ENCODE results near the gene HDAC4.

Gene HDAC4

DNA sequence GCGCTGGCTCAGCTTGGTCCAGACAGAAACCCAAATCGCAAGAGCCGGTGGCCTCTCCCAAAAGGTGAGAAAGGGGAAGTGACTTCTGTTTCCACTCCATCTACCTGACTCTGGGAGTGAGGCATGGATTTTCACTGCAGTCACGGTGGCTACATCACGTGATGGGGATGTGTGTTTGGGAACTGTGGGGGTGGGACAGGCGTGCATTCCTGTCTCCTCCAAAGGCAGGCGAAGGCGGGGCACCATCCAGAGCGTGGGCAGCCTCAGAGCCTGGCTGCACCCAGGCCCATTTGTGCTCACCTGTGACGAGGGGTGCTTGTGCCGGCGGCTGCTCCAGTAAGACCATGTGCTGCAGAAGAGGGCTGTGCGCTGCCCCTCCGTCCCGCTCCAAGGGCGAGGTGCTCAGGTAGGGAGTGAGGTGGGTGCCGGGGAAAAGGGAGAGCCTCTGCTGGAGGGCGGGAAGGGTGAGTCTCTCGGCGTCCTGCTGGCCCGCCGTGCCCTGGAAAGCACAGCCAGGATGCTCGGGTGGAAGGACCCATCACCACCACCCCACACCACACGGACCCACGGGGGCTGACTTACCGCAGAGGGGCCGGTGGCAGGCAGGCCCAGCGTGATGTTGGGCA is 266.8 kb downstream of the HDAC4 start:
- H3K4me3 ChIP-seq (ENCODE audit: low read depth, low read length): no peak overlapping the region
- no peak for TF ChIP-seq CTCF (conservative IDR thresholded peaks at IDR 0.05; ENCODE audit: low read depth, low read length)
- no peak for DNase-seq (ENCODE audit: low read depth)

DNA sequence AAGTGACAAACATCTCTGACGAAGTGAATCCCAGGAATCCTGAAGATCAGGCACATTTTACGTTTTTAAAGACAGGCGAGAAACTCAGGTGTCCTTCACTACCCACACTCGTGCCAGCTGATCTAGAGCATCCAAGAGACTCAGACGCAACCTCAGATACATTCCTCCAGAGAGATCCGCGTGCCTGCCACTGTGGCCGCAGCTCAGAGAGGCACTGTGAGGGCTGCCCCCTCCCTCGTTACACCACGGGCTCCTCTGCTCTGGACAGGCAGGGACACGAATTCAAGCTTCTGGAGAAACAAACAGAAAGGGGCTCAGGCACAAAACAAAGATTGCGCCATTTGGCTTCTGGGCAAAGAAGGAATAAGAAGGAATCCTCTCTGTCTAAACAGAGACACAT is 268.0 kb downstream of the HDAC4 start:
- no peak for TF ChIP-seq CTCF (conservative IDR thresholded peaks at IDR 0.05; ENCODE audit: low read depth, low read length)
- no peak overlapping the region for H3K4me3 ChIP-seq (ENCODE audit: low read depth, low read length)
- DNase-seq (ENCODE audit: low read depth): no peak

DNA sequence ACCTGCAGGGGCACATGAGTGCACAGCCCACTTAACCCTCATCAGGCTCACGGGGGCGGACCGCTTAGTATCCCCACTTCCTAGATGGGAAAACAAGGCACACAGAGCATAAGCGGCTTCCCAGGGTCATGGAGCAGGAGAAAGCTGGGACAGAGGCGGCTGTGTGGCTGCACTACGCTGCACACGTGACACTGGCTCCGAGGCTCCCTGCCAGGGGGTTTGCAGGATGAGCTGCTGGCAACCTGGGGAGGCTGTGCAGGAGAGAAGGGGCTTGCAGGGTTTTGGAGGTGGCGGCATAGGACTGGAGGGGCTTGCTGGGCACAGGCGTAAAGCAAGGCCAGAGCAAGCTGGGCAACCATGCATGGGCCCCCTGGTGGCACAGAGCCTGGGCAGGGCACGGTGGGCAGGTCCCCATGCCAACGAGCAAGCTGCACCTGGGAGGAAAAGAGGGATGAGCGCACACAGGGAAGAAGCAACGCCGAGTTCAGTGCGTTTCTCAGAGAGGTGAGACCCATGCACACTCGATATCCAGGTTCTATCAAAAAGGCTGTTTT is 268.6 kb downstream of the HDAC4 start:
- TF ChIP-seq CTCF (conservative IDR thresholded peaks at IDR 0.05; ENCODE audit: low read depth, low read length): no peak
- no peak for DNase-seq (ENCODE audit: low read depth)
- H3K4me3 ChIP-seq (ENCODE audit: low read depth, low read length): no peak overlapping the region

DNA sequence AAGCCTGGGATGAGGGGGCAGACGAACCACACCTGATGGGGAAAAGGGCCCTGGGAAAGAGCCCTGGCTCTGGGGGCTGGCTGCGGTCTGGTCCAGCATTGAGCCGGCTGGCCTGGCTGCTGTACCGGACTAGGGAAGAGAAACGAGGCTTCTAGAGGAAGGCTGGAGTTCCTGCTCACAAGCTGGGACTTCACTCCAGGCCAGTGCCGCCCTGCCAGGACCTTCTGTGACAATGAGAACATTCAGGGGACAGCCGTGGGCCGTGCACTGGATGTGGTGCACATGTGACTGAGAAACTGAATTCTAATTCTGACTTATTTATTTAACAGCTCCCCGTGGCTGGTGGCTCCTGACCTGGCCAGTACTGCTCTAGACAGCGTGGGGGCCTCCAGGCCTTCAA is 269.3 kb downstream of the HDAC4 start:
- DNase-seq (ENCODE audit: low read depth): no peak
- TF ChIP-seq CTCF (conservative IDR thresholded peaks at IDR 0.05; ENCODE audit: low read depth, low read length): no peak
- H3K4me3 ChIP-seq (ENCODE audit: low read depth, low read length): no peak overlapping the region

DNA sequence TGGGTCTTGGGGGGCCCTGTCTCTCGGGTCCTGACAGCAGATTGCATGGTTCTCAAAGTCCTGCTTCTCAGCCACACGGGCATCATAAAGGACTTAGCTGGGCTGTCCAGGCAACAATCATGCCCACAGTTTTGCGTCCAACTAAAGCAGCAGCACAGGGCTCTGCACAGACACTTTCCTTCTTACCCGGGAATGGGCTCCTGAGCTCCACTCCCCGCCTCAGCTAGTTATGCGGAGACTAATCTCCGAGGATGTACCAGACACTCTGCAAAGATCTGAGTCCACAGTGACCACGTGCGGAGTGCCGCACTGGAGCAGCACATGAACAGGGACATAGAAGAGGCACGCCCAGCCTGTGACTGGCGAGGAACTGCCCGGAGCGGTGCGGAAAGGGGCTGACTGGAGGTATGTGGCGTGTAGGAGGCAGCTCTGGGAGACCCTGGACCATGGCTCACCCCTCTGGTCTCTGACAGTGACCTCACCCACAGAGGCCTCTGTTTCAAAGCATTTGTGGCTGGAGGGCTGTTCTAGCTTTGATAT is 270.0 kb downstream of the HDAC4 start:
- DNase-seq (ENCODE audit: low read depth): no peak
- no peak overlapping the region for H3K4me3 ChIP-seq (ENCODE audit: low read depth, low read length)
- TF ChIP-seq CTCF (conservative IDR thresholded peaks at IDR 0.05; ENCODE audit: low read depth, low read length): no peak

GRCh38 chr2:239130041-239130440 is 270.8 kb downstream of the HDAC4 start:
- H3K4me3 ChIP-seq (ENCODE audit: low read depth, low read length): no peak overlapping the region
- DNase-seq (ENCODE audit: low read depth): no peak
- no peak for TF ChIP-seq CTCF (conservative IDR thresholded peaks at IDR 0.05; ENCODE audit: low read depth, low read length)

All from choroid plexus epithelial cell (primary cell).